Mucosa of stomach (tissue), 1 donor: Measurements from ENCODE around the gene CALD1.

Source experiments
- H3K27me3 ChIP-seq: one replicate; pipeline ENCODE4 v1.7.0; 2013; ENCODE audit warnings: mild to moderate bottlenecking, low read length; ENCODE audit not compliant: control insufficient read depth, insufficient read depth
- H3K36me3 ChIP-seq: one replicate; pipeline ENCODE4 v1.7.0; 2013; ENCODE audit warnings: low read length; ENCODE audit not compliant: control insufficient read depth, insufficient read depth
- H3K4me1 ChIP-seq: one replicate; pipeline ENCODE4 v1.7.0; 2013; ENCODE audit warnings: mild to moderate bottlenecking, low read length; ENCODE audit not compliant: control insufficient read depth, insufficient read depth
- H3K4me3 ChIP-seq: one replicate; pipeline ENCODE4 v1.7.0; 2013; ENCODE audit warnings: low read length
- H3K9ac ChIP-seq: one replicate; pipeline ENCODE4 v1.7.0; 2013; ENCODE audit warnings: mild to moderate bottlenecking, low read length, moderate library complexity
- H3K9me3 ChIP-seq: one replicate; pipeline ENCODE4 v1.7.0; 2013; ENCODE audit warnings: mild to moderate bottlenecking, low read length, moderate library complexity; ENCODE audit not compliant: control insufficient read depth
- donor health status: Pancreatic carcinoma.

The CALD1 gene

DNA sequence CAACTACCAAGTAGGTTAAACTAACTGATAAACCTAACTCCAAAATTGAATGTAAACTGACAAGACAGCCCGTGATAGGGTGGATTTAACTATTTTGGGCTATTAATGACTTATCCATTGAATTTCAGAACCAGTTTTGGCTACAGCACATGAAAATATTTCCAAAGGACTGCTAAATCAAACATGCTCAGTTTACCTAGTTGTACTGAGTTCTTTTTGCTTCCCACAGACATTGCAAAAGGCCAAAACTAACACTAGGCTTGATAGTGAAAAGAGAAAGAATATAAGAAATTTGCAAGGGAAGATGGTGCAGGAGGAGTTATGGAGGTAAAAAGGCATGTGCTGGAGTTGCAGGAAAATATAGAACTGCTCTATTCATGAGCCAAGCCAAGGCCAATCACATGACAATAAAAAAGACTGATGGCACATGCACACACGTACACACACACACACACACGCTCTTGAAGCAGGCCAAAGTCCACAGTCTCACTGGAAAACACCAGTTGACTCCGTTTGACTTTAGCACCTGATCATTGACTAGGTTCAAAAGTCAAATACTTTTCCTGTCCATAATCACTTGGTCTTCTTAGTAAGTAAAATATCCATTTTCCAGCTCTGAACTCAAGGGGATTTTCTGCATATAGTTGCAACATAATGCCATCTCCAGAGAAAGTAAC lies 130.9 kb downstream of the CALD1 start:
- peaks cover 7% of the 10 kb centered on the region for H3K4me1 ChIP-seq
- H3K36me3 ChIP-seq = no peaks in the 10 kb centered on the region
- H3K4me3 ChIP-seq = no peak overlapping the region
- H3K27me3 ChIP-seq = no peaks in the 10 kb centered on the region
- H3K9me3 ChIP-seq = no peaks in the 10 kb centered on the region
- no peak overlapping the region for H3K9ac ChIP-seq

DNA sequence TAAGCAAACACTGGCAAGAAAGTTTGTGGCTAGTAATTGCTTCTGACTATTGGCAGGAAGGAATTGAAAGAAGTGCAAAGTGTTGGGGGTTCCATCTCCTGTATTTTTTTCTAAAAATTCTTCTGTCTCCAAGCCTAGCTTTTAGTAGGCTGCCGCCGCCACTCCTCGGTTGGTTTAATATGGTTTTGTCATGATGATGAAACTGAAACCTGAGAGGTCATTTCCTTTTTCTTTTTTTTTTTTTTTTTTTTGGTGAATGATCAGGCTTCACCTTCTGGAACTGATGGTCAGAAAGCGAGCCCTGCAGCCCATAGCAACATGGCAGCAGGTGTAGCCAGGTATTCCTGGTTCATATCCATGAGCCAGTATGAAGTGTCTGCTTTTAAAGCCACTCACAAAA lies 131.5 kb downstream of the CALD1 start:
- Histone ChIP-seq H3K36me3 (no peaks in the 10 kb centered on the region), H3K4me1 (peaks cover 7% of the 10 kb centered on the region), H3K4me3 (no peak overlapping the region), H3K27me3 (no peaks in the 10 kb centered on the region), H3K9ac (no peak overlapping the region), H3K9me3 (no peaks in the 10 kb centered on the region)

DNA sequence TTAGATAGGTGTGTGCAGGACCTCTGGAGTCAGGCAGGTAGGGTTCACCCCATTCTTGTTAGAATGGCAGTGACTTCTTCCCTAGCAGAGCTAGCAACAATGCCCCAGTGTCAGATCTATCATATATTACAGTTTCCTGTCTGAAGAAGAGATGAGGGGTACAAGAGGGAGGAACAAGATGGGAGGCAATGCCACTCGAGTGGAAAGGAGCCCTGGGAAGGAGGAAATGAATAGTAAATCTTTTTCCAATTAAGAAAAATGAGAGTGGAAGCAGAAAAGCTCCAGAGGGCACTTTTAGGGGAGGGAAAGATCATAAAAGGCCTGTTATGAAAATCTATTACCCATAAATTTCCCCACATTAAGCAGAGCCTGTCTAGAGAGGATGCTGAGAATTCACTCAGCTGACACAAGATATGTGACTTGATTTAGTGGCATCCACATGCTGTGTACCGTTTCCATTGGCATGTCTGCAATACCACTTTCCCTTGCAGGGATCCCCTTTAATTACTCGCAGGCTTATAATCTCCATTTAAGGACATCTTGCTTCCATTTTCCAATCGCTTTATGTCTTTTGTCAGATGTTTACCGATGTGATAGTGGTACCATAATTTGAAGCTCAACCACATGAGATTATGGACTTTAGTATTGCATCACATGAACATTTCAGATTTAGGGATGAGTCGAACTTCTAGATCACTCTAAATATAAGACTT lies 136.9 kb downstream of the CALD1 start:
- Histone ChIP-seq H3K9me3 (no peaks in the 10 kb centered on the region), H3K36me3 (no peaks in the 10 kb centered on the region), H3K27me3 (no peaks in the 10 kb centered on the region), H3K4me3 (no peak overlapping the region), H3K4me1 (no peaks in the 10 kb centered on the region), H3K9ac (no peak overlapping the region)

DNA sequence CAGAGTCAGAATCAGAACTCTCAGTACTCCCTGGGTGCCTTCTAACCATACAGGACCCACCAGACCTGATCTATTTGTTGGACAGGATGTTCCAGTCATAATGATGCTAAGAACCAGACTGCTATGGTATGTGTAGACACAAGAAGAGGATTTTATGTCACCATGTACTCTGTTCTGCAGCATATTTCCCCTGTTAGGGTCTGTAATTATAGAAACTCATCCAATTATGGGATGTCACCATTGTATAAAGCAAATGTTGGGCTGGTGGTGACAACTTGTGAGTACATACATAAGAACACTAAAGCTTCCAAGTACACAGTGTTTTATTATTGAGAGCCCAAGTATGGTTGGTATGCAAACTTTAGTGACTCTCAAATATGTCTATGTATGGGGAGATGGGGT lies 139.8 kb downstream of the CALD1 start:
- Histone ChIP-seq H3K9me3 (no peaks in the 10 kb centered on the region), H3K4me1 (no peaks in the 10 kb centered on the region), H3K9ac (no peak overlapping the region), H3K4me3 (no peak overlapping the region), H3K36me3 (no peaks in the 10 kb centered on the region), H3K27me3 (no peaks in the 10 kb centered on the region)

DNA sequence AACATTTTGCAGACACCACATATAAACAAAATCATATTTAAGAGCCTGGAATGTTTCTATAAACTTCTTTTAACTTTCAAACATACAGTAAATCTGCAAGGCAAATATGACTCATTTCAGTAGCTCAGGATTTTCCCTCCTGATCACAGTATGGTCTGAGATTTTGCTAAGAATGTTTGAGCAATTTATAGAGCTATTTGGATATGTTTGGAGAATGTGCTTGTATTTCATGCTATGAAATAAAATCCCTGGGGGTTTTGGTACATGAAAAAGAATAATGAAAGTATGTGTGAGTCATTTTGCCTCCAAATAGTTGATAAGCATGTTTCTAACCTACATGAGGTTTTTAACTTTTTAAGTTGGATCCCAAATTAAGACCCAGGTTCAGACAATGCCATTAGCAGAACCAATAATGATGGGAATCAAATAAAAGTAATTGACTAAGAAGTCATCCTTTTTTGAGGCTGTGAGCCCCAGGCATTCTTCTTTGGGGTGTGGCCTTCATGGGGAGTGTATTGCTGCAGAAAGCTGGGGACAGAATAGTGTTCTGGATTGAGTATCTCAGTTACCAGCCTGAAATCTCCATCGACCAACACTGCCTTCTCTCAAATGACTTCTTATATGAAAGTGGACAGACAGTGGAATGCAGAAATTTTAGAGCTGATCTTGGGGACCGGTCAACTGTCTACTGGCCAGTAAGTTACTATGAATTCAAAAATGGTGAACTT lies 140.8 kb downstream of the CALD1 start:
- Histone ChIP-seq H3K9ac (no peak overlapping the region), H3K36me3 (no peaks in the 10 kb centered on the region), H3K9me3 (no peaks in the 10 kb centered on the region), H3K4me1 (no peaks in the 10 kb centered on the region), H3K27me3 (no peaks in the 10 kb centered on the region), H3K4me3 (no peak overlapping the region)

DNA sequence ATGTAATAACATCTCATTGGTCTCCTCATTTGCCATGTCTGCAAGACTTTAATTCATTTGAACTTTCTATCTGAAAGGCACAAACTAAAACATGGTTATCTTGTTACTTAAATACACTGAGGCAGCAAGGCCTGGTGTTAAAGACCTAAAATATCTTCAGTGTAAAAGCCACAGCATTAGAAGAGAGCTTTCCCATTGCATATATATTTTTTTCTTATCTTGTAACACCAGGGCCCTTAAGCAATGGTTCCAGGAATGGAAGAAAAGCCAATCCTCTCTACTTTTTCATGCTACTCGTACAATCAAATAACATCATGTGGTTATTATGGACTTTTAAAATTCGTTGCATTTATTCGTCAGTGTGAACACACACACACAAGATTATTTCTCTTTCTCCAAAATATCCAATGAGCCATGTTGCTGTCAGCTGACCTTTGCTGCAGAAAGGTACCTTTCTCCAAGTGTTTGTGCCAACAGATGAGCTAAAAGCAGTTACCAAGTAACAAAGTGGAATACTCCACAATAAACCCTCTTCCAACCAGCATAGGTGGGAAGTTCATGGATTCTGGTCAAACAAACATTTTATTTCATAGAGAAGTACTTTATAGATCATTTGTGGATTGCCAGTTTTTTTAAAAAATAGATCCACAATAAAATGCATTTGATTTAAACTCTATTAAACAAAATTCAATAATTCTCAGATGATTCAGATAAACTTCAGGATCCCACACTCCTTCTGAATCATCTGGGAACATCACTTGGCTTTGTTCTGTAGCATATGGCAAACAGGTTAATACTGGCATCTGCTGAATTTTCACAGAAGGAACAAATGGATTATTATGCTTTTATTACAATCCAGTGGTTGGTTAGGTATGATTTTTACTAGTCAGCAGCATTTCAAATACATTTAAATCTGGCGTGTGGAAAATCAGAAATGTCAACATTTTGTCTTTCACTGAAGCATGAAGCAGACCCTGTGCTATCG lies 143.6 kb downstream of the CALD1 start:
- H3K9ac ChIP-seq = no peak overlapping the region
- H3K4me3 ChIP-seq = no peak overlapping the region
- no peaks in the 10 kb centered on the region for H3K9me3 ChIP-seq
- H3K27me3 ChIP-seq = no peaks in the 10 kb centered on the region
- H3K36me3 ChIP-seq = no peaks in the 10 kb centered on the region
- H3K4me1 ChIP-seq = no peaks in the 10 kb centered on the region

DNA sequence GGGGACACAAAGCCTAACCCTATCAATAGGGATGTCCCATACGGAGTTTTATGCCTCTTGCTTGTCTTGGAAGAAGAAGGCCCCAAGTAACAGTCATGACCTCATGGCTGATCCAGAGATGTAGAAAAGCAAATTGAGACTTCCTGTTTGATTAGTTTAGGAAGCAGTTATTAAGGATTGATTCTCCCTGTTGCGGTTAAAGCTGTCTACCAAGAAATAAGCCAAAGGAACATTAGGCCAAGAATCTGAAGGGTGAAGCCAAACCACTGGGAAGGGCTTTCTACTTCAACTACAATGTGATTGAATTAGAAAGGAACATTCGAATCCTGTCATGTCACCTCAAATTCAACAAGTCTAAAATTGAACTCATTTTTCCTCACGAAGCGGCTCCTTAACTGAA lies 146.3 kb downstream of the CALD1 start:
- H3K36me3 ChIP-seq = no peaks in the 10 kb centered on the region
- H3K9me3 ChIP-seq = no peaks in the 10 kb centered on the region
- H3K27me3 ChIP-seq = no peaks in the 10 kb centered on the region
- no peaks in the 10 kb centered on the region for H3K4me1 ChIP-seq
- H3K4me3 ChIP-seq = no peak overlapping the region
- no peak overlapping the region for H3K9ac ChIP-seq

DNA sequence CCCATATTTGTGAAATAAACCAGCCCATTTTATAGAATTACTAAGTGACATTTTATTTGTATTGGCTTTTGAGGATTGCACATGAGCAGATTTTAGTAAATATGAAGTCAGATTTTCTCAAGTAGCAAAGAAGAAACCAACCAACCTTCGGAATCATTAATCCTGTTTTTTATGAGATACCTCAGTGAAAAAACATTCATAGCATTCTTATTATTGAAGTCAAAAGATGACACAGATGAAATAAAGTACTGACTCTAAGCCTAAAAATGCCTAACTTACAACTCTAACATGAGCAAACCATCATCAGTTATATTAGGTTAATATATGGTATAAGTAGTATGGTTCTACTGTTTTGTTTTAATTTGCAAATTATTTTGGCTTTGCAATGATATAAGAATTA lies 147.0 kb downstream of the CALD1 start:
- Histone ChIP-seq H3K9ac (no peak overlapping the region), H3K9me3 (no peaks in the 10 kb centered on the region), H3K4me1 (no peaks in the 10 kb centered on the region), H3K4me3 (no peak overlapping the region), H3K27me3 (no peaks in the 10 kb centered on the region), H3K36me3 (no peaks in the 10 kb centered on the region)

DNA sequence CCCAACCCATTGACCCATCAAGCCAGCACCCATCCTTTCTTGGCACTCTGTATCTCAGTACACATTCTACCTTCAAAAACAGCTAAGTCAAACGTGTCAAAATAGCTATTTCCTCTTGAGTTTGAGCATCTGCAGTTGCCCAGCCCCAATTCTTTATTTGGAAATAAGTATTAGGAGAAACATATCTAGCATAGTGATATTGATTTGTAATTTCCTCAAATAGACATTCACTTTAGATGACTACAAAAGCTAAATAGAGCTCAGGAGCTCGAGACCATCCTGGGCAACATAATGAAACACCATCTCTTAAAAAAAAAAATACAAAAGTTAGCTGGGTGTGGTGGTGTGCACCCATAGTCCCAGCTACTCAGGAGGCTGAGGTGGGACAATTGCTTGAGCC lies 147.6 kb downstream of the CALD1 start:
- Histone ChIP-seq H3K9me3 (no peaks in the 10 kb centered on the region), H3K4me1 (no peaks in the 10 kb centered on the region), H3K9ac (no peak overlapping the region), H3K4me3 (no peak overlapping the region), H3K27me3 (no peaks in the 10 kb centered on the region), H3K36me3 (no peaks in the 10 kb centered on the region)

DNA sequence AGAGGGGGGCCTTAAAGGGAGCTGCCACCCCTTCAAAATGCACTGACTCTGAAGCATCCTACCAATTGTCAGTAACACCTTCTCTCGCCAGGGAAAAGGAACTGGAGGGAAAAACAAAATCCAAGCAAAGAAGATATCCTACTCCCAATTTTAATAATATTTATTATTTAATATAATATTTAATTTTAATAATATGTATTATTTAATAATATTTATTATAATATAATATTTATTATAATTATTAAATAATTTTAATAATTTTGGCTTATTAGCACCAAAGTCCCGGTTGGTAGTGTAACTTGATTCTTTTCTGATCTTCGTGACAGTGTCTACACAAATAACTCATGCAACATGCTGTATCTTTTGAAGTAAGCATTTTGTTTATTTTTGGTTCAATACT lies 148.3 kb downstream of the CALD1 start:
- Histone ChIP-seq H3K4me1 (no peaks in the 10 kb centered on the region), H3K27me3 (no peaks in the 10 kb centered on the region), H3K9ac (no peak overlapping the region), H3K36me3 (no peaks in the 10 kb centered on the region), H3K4me3 (no peak overlapping the region), H3K9me3 (no peaks in the 10 kb centered on the region)

DNA sequence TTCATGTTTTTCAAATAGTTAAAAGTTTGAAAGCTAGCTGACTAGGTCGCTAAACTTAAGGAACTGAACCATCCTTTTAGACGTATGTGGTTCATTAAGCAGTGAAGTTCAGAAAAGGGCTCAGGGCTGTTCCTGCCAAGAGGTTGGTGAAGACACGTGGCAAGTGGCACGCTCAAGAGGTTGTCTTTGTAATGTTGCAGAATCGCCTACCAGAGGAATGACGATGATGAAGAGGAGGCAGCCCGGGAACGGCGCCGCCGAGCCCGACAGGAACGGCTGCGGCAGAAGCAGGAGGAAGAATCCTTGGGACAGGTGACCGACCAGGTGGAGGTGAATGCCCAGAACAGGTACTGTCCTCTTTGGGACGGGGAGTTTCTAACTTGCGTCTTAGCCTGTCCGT lies 149.1 kb downstream of the CALD1 start:
- Histone ChIP-seq H3K4me3 (no peak overlapping the region), H3K9me3 (no peaks in the 10 kb centered on the region), H3K36me3 (no peaks in the 10 kb centered on the region), H3K27me3 (no peaks in the 10 kb centered on the region), H3K4me1 (no peaks in the 10 kb centered on the region), H3K9ac (no peak overlapping the region)
